Hematopoietic multipotent progenitor cell (in vitro differentiated cells): ENCODE results near the gene KRTAP9-7. TPM values are rescaled to one million over a fixed set of nuclear protein-coding genes. Genes with fewer than 3 reads are reported as not detected.
"Not testable (repeated sequence)": the region's sequence is repeated elsewhere in the genome, so short reads cannot be mapped to it uniquely, and the experiment has no call there.

Experiments used
- DNase-seq, 3 donors: peaks; one replicate each; pipeline ENCODE4 v3.0.0-alpha.2; 2011 to 2015; ENCODE audit warnings: low read depth in 2 of 3, low spot score in 2 of 3
- total RNA-seq: library from RNA; depleted of rRNA; stranded (reverse); fragments of >200 nt; gene quantifications from one replicate; pipeline ENCODE4 v1.2.3, GENCODE V29; 2012

The KRTAP9-7 gene
- not detected for total RNA-seq

- DNase-seq, result not testable (repeated sequence)
These were observed at the start of gene KRTAP9-7 for GRCh38 chr17:41275648-41276190. KRTAP9-7 (plus strand) TSS chr17:41275698; CDS start chr17:41275698, 0 bp downstream.

GRCh38 chr17:41226051-41226450 lies 49.4 kb upstream of the KRTAP9-7 start:
- DNase-seq, result no peak

GRCh38 chr17:41226598-41227095 lies 48.9 kb upstream of the KRTAP9-7 start, which contains the start of gene KRTAP9-2:
KRTAP9-2 (plus strand) TSS chr17:41226648; CDS start chr17:41226655, 7 bp downstream.
- not testable (repeated sequence) for DNase-seq

GRCh38 chr17:41230094-41230493 lies 45.4 kb upstream of the KRTAP9-7 start:
- no peak for DNase-seq

GRCh38 chr17:41231731-41232130 lies 43.8 kb upstream of the KRTAP9-7 start:
- DNase-seq, result no peak

- DNase-seq, result not testable (repeated sequence)
These were observed 42.9 kb upstream of the KRTAP9-7 start, which contains the start of gene KRTAP9-3 for GRCh38 chr17:41232399-41233105. KRTAP9-3 (plus strand) TSS chr17:41232449; CDS start chr17:41232502, 53 bp downstream.

GRCh38 chr17:41237116-41237515 lies 38.4 kb upstream of the KRTAP9-7 start:
- DNase-seq, result not testable (repeated sequence)

- not testable (repeated sequence) for DNase-seq
These were observed 37.5 kb upstream of the KRTAP9-7 start, which contains the start of gene KRTAP9-8 for GRCh38 chr17:41237949-41238437. KRTAP9-8 (plus strand) TSS chr17:41237999; CDS start chr17:41238052, 53 bp downstream.

- not testable (repeated sequence) for DNase-seq
These were observed 28.3 kb upstream of the KRTAP9-7 start for GRCh38 chr17:41246995-41247787.

GRCh38 chr17:41249637-41250240 lies 25.8 kb upstream of the KRTAP9-7 start, which contains the start of gene KRTAP9-4:
KRTAP9-4 (plus strand) TSS chr17:41249687; CDS start chr17:41249721, 34 bp downstream.
- not testable (repeated sequence) for DNase-seq

- DNase-seq, result no peak
These were observed 24.2 kb upstream of the KRTAP9-7 start for GRCh38 chr17:41251261-41251660.

GRCh38 chr17:41254861-41255260 lies 20.6 kb upstream of the KRTAP9-7 start:
- DNase-seq, result no peak

GRCh38 chr17:41255381-41256290 lies 19.9 kb upstream of the KRTAP9-7 start, which contains the start of gene KRTAP9-9:
KRTAP9-9 (plus strand) TSS chr17:41255384.
- not testable (repeated sequence) for DNase-seq

- DNase-seq, result no peak
These were observed 19.2 kb upstream of the KRTAP9-7 start for GRCh38 chr17:41256291-41256685.

GRCh38 chr17:41258406-41258805 lies 17.1 kb upstream of the KRTAP9-7 start:
- DNase-seq, result no peak

- no peak for DNase-seq
These were observed 12.3 kb upstream of the KRTAP9-7 start for GRCh38 chr17:41263212-41263611.

GRCh38 chr17:41264599-41264998 lies 10.9 kb upstream of the KRTAP9-7 start:
- no peak for DNase-seq

- DNase-seq, result no peak
These were observed 10.4 kb upstream of the KRTAP9-7 start, which contains the start of gene KRTAP9-6 for GRCh38 chr17:41265078-41265477. KRTAP9-6 (plus strand) TSS chr17:41265378; CDS start chr17:41265378, 0 bp downstream.

- no peak for DNase-seq
These were observed 7.8 kb upstream of the KRTAP9-7 start for GRCh38 chr17:41267711-41268110.
